Omental fat pad (tissue), 4 donors: ENCODE results near the gene FGD4. TPM values are rescaled to one million over a fixed set of nuclear protein-coding genes. Genes with fewer than 3 reads are reported as not detected.

Source experiments
- ATAC-seq: fragments of 150-250 bp; one replicate; pipeline ENCODE4 v1.9.1; 2016; ENCODE audit warnings: mild to moderate bottlenecking, moderate library complexity; ENCODE audit not compliant: low FRiP score
- DNase-seq: peaks from one replicate; pipeline ENCODE4 v3.0.0-alpha.2; 2019; ENCODE audit warnings: low spot score
- CTCF ChIP-seq, 3 donors: fragments of 450-650 bp; IDR thresholded peaks; one replicate each; pipeline ENCODE4 v1.5.1; 2016 to 2017; ENCODE audit warnings: antibody characterized with exemption in 3 of 3, mild to moderate bottlenecking in 3 of 3, moderate library complexity in 2 of 3
- total RNA-seq, 4 donors: library from RNA; depleted of rRNA; stranded (reverse); fragments of >200 nt; gene quantifications; one replicate each; pipeline ENCODE4 v1.1.0, GENCODE V29; 2016

Gene FGD4
- total RNA-seq, 4 donors from 2014 or later: 43.1 to 111 (median 51.5) TPM

DNA sequence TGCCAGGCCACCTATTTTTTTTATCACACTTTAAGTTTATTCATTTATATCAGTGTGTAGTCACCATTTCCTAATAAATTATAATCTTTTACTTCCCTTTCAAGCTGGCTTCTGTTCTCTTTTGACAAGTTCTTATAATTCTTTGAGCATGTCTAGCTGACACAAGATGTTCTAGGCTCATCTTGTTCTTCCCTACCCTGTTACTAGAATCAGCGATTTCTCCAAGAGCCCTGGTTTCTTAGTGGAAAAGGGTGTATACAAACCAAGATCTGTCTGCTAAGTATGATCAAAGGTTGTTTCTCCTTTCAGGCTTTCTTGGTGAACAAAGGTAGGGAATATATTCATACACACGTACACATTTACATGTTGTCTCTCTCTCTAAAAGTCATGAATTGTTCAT is 51.0 kb downstream of the FGD4 start:
- ATAC-seq: no peak
- TF ChIP-seq CTCF (IDR thresholded peaks at IDR 0.05): no peak
- DNase-seq: no peak

- ATAC-seq (no peak), DNase-seq (no peak)
- no peak for TF ChIP-seq CTCF (IDR thresholded peaks at IDR 0.05)
Measured at GRCh38 chr12:32450768-32451167, 51.4 kb downstream of the FGD4 start.

- no peak for TF ChIP-seq CTCF (IDR thresholded peaks at IDR 0.05)
- DNase-seq: no peak
- ATAC-seq: no peak
Measured at GRCh38 chr12:32451816-32452215, 52.5 kb downstream of the FGD4 start.

- peak; percentile 86 for ATAC-seq
- no peak for TF ChIP-seq CTCF (IDR thresholded peaks at IDR 0.05)
Measured at GRCh38 chr12:32454075-32454474, 54.7 kb downstream of the FGD4 start.

GRCh38 chr12:32454866-32455265 is 55.5 kb downstream of the FGD4 start:
- ATAC-seq (no peak), DNase-seq (no peak)
- no peak for TF ChIP-seq CTCF (IDR thresholded peaks at IDR 0.05)

More at GRCh38 chr12:32454075-32454474, 54.7 kb downstream of the FGD4 start:
- DNase-seq: no peak

- peak in 1 of 3 donors; percentile 6 for TF ChIP-seq CTCF (IDR thresholded peaks at IDR 0.05)
- ATAC-seq: peak; percentile 65
- DNase-seq: no peak
Measured at GRCh38 chr12:32455607-32456071, 56.3 kb downstream of the FGD4 start.

DNA sequence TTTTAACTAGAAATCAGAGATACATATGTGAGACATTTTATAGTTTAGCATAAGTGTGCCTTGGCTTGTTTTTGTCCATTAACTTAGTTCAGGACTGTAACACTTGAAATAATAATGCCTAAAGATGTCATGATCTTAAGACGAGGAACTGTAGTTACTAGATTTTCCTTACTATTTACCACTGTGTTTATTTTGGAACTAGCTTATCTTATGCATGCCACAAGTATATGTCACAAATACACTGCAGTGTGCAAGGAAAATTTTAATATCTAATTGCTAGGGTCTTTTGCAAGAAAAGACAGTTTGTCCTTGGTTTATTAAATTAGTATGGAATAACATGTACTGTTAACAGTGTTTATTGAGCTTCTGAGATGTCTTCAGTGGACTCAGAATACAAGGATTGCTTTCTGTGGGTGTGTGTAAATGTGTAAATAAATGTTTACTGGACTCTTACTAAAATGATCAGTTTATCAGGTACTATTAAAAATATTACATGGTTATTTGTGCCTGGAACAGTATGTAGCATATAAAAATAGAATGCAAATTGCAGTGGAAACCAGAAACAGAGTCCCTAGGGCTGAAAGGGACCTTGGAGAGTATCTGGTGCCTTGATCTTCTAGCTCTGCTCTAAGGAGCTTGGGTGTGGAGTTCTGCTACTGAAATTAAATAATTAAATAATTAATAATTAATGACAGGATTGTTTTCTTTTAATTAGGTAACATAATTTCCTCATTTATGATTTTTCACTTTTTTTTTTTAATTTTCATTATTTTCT is 58.1 kb downstream of the FGD4 start:
- no peak for ATAC-seq
- no peak for DNase-seq
- no peak for TF ChIP-seq CTCF (IDR thresholded peaks at IDR 0.05)
